Osteoblast (primary cell): ENCODE data around the gene RAPGEF1. TPM values are rescaled to one million over a fixed set of nuclear protein-coding genes. Genes with fewer than 3 reads are reported as not detected.
A peak's percentile ranks its signal among the peaks of the same experiment; 100 is the strongest.

ENCODE experiments used
- DNase-seq: peaks from one replicate; pipeline ENCODE4 v3.0.0; 2011; ENCODE audit warnings: low spot score, mixed read lengths; ENCODE audit not compliant: insufficient read length; ENCODE audit errors: missing footprints
- H2AFZ ChIP-seq: 2 replicates; pipeline ENCODE4 v1.6.0; 2011; ENCODE audit warnings: mild to moderate bottlenecking, low read length
- H3K27ac ChIP-seq: 2 replicates; pipeline ENCODE4 v1.5.1; 2011; ENCODE audit warnings: mild to moderate bottlenecking, low read depth, low read length, moderate library complexity
- H3K27me3 ChIP-seq: 2 replicates; pipeline ENCODE4 v1.6.0; 2012; ENCODE audit warnings: mild to moderate bottlenecking, control low read depth, inconsistent platforms, low read length, moderate library complexity; ENCODE audit not compliant: insufficient read depth
- H3K36me3 ChIP-seq: 2 replicates; pipeline ENCODE4 v1.5.1; 2011; ENCODE audit warnings: mild to moderate bottlenecking, low read length, control low read depth, moderate library complexity; ENCODE audit not compliant: insufficient read depth
- H3K4me1 ChIP-seq: 2 replicates; pipeline ENCODE4 v1.5.1; 2011; ENCODE audit warnings: mild to moderate bottlenecking, low read length, control low read depth, moderate library complexity; ENCODE audit not compliant: insufficient read depth
- H3K4me2 ChIP-seq: 2 replicates; pipeline ENCODE4 v1.6.0; 2011; ENCODE audit warnings: mild to moderate bottlenecking, low read length; ENCODE audit not compliant: insufficient read depth
- H3K4me3 ChIP-seq: fragments of 200-600 bp; sonication (generic); 3 replicates; pipeline ENCODE4 v1.5.1; 2012; ENCODE audit warnings: mild to moderate bottlenecking, low read length, inconsistent platforms; ENCODE audit not compliant: insufficient read depth
- H3K79me2 ChIP-seq: 2 replicates; pipeline ENCODE4 v1.6.0; 2012; ENCODE audit warnings: mild to moderate bottlenecking, low read length, control low read depth, inconsistent platforms; ENCODE audit not compliant: insufficient read depth
- H3K9me3 ChIP-seq: 2 replicates; pipeline ENCODE4 v1.5.1; 2011; ENCODE audit warnings: low read depth, low read length, control low read depth
- H4K20me1 ChIP-seq: 2 replicates; pipeline ENCODE4 v1.6.0; 2012; ENCODE audit warnings: mild to moderate bottlenecking, low read length, control low read depth; ENCODE audit not compliant: insufficient read depth
- total RNA-seq: library from RNA; depleted of rRNA; stranded (reverse); fragments of >200 nt; gene quantifications from 2 replicates; pipeline ENCODE4 v1.2.3, GENCODE V29; 2012
- TF ChIP-seq, protein P1 (sequence below): IDR thresholded peaks from 2 replicates; pipeline ENCODE4 v1.5.1; 2011; ENCODE audit warnings: mild to moderate bottlenecking, low read depth, low read length, moderate library complexity; ENCODE audit errors: extremely low read depth

The RAPGEF1 gene
- total RNA-seq, 1 donor = 34.7 TPM

DNA sequence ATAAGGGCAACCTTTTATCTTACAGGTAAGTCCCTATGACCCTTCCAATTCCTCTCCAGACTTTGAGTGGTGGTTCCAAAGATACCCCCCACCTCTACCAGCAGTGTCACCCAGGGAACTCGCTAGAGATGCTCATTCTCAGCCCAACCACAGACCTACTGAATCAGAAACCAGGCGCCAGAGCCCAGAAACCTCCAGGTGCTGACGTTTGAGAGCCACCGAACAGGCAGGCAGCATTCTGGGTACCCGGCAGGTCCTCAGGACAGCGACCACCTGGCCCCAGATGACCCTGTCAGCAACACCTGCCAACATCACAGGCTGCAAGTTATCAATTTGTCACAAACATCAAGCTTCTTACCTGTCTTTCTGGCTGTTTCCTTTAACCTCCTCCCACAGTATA, 19.5 kb downstream of the RAPGEF1 start:
- H3K27me3 ChIP-seq = no peaks in the 10 kb centered on the region
- no peaks in the 10 kb centered on the region for H3K9me3 ChIP-seq
- H3K27ac ChIP-seq = no peak overlapping the region
- no peak overlapping the region for H2AFZ ChIP-seq
- no peaks in the 10 kb centered on the region for H3K4me1 ChIP-seq
- H3K4me3 ChIP-seq = no peak overlapping the region
- H3K4me2 ChIP-seq = no peak overlapping the region
- peaks cover 35% of the 10 kb centered on the region for H4K20me1 ChIP-seq
- peaks cover 93% of the 10 kb centered on the region for H3K79me2 ChIP-seq
- TF ChIP-seq, protein P1, sequence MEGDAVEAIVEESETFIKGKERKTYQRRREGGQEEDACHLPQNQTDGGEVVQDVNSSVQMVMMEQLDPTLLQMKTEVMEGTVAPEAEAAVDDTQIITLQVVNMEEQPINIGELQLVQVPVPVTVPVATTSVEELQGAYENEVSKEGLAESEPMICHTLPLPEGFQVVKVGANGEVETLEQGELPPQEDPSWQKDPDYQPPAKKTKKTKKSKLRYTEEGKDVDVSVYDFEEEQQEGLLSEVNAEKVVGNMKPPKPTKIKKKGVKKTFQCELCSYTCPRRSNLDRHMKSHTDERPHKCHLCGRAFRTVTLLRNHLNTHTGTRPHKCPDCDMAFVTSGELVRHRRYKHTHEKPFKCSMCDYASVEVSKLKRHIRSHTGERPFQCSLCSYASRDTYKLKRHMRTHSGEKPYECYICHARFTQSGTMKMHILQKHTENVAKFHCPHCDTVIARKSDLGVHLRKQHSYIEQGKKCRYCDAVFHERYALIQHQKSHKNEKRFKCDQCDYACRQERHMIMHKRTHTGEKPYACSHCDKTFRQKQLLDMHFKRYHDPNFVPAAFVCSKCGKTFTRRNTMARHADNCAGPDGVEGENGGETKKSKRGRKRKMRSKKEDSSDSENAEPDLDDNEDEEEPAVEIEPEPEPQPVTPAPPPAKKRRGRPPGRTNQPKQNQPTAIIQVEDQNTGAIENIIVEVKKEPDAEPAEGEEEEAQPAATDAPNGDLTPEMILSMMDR = no peak
- peaks cover 4% of the 10 kb centered on the region for H3K36me3 ChIP-seq
- DNase-seq = no peak

DNA sequence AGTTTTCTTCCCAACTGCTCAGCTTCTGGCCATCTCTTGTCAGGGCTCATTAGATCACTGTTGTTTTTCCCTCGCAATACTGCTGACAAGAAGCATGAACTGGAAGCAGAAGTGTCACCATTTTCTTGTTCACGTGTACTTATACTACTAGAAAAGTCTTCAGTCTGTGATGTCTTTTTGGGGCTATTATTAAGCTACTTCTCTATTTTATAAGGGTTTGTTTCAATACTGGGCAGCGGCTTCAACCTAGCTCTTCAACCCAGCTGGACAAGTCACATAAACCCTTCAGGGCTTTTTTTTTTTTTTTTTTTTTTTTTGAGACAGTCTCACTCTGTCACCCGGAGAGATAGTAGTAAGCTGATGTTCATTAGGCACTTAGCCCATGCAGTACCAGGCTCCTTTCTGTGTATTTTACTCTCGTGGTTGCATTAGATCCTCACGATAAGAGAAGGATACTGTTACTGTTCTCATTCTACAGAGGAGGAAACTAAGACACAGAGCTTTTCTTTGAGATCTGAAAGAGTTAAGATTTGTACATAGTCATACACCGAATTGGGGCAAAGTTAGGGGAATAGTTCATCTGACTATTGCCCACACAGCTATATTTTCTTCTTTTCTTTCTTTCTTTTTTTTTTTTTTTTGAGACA, 20.5 kb downstream of the RAPGEF1 start:
- peaks cover 4% of the 10 kb centered on the region for H3K36me3 ChIP-seq
- TF ChIP-seq, protein P1 = no peak
- H3K9me3 ChIP-seq = no peaks in the 10 kb centered on the region
- H3K79me2 ChIP-seq = peaks cover 90% of the 10 kb centered on the region
- no peak overlapping the region for H3K4me3 ChIP-seq
- peaks cover 29% of the 10 kb centered on the region for H4K20me1 ChIP-seq
- no peak overlapping the region for H3K4me2 ChIP-seq
- no peaks in the 10 kb centered on the region for H3K27me3 ChIP-seq
- H2AFZ ChIP-seq = no peak overlapping the region
- peak; percentile 31 for DNase-seq
- no peak overlapping the region for H3K27ac ChIP-seq
- peaks cover 6% of the 10 kb centered on the region for H3K4me1 ChIP-seq

DNA sequence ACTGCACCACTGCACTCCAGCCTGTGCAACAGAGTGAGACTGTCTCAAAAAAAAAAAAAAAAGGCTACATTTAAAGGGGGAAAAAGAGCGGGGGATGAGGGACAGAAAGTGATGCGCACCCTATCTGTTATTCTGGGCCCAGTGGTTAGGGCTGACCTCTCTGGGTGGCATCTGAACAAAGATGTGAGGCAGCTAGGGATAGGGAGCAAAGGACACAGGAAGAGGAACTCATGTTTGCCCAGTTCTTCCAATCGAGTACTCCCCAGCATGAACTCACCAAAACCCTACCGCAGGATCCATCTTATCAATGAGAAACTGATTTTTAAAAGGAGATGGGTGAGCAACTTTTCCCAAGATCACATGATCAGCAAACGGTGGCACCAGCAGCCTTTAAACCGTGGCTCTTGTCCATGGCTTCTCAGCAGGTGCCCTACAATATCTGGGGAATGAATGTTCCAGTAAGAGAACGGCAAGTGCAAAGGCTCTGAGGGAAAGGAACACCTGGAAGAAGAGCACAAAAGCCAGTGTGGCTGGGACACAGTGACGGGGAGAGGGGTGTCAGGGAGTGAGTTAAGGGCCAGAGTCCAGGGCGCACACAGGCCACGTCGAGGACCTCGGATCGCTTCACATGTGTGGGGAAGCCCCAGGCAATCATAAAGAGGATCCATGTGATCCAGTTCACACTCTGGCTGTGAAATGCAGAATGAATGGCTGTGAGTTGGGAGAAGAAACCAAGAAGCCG, 22.0 kb downstream of the RAPGEF1 start:
- no peak overlapping the region for H3K4me2 ChIP-seq
- H3K27me3 ChIP-seq = no peaks in the 10 kb centered on the region
- H3K9me3 ChIP-seq = no peaks in the 10 kb centered on the region
- DNase-seq = no peak
- peaks cover 4% of the 10 kb centered on the region for H3K36me3 ChIP-seq
- no peak overlapping the region for H3K27ac ChIP-seq
- no peak overlapping the region for H2AFZ ChIP-seq
- TF ChIP-seq, protein P1 = no peak
- H3K4me3 ChIP-seq = no peak overlapping the region
- peaks cover 8% of the 10 kb centered on the region for H3K4me1 ChIP-seq
- peaks cover 86% of the 10 kb centered on the region for H3K79me2 ChIP-seq
- H4K20me1 ChIP-seq = peaks cover 25% of the 10 kb centered on the region

DNA sequence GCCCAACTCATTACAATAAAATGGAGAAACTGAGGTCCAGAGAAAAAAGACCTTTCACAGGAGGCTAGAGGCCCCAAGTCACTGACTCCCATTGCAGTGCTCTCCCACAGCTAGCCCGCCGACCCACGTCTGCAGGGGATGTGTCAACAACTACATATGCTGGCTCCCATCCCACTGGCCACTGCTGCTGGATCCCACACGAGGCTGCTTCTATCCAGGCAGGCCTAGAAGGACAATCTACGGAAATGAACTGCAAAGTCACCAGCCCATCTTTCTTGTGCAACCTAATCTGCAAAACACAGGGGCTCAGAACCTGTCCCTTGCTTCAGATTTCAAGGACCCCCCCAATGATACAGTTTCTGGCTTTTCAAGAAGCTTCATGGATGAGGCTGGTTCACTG, 24.0 kb downstream of the RAPGEF1 start:
- TF ChIP-seq, protein P1 = no peak
- H3K4me3 ChIP-seq = no peak overlapping the region
- no peak overlapping the region for H3K4me2 ChIP-seq
- no peak overlapping the region for H3K27ac ChIP-seq
- no peak overlapping the region for H2AFZ ChIP-seq
- no peak for DNase-seq
- peaks cover 11% of the 10 kb centered on the region for H4K20me1 ChIP-seq
- no peaks in the 10 kb centered on the region for H3K9me3 ChIP-seq
- H3K79me2 ChIP-seq = peaks cover 86% of the 10 kb centered on the region
- H3K4me1 ChIP-seq = peaks cover 8% of the 10 kb centered on the region
- H3K36me3 ChIP-seq = no peaks in the 10 kb centered on the region
- H3K27me3 ChIP-seq = no peaks in the 10 kb centered on the region
